Coronary artery (tissue), 2 donors: ENCODE results near the gene AMBRA1.

Experiments
- DNase-seq: peaks from one replicate; pipeline ENCODE4 v3.0.0-alpha.2; 2017; ENCODE audit warnings: low spot score
- H3K27ac ChIP-seq, 2 donors: fragments of 200-600 bp; sonication (generic); one replicate each; pipeline ENCODE4 v1.5.1; 2016 to 2019
- H3K4me3 ChIP-seq: fragments of 200-600 bp; sonication (generic); 2 replicates; pipeline ENCODE4 v1.5.1; 2016; ENCODE audit warnings: mild to moderate bottlenecking, moderate library complexity
- CTCF ChIP-seq: fragments of 200-600 bp; sonication (generic); IDR thresholded peaks from one replicate; pipeline ENCODE4 v1.5.1; 2019; ENCODE audit warnings: antibody characterized with exemption

AMBRA1 gene

GRCh38 chr11:46457659-46458424 lies 136.0 kb downstream of the AMBRA1 start:
- Histone ChIP-seq H3K27ac (no peak overlapping the region), H3K4me3 (no peak overlapping the region)
- DNase-seq, result no peak
- no peak for TF ChIP-seq CTCF

- DNase-seq, result no peak
- no peak for TF ChIP-seq CTCF
- no peak overlapping the region for H3K4me3 ChIP-seq
- H3K27ac ChIP-seq, result no peak overlapping the region
Observed at GRCh38 chr11:46457021-46457420, 136.8 kb downstream of the AMBRA1 start.

GRCh38 chr11:46456269-46457001 lies 137.4 kb downstream of the AMBRA1 start:
- TF ChIP-seq CTCF, result no peak
- H3K4me3 ChIP-seq, result no peak overlapping the region
- no peak overlapping the region for H3K27ac ChIP-seq
- DNase-seq, result no peak

GRCh38 chr11:46455834-46456233 lies 138.0 kb downstream of the AMBRA1 start:
- no peak overlapping the region for H3K4me3 ChIP-seq
- no peak overlapping the region for H3K27ac ChIP-seq
- TF ChIP-seq CTCF, result no peak
- no peak for DNase-seq

GRCh38 chr11:46452918-46453517 lies 140.8 kb downstream of the AMBRA1 start:
- Histone ChIP-seq H3K27ac (no peak overlapping the region), H3K4me3 (no peak overlapping the region)
- DNase-seq, result no peak
- TF ChIP-seq CTCF, result no peak

GRCh38 chr11:46451759-46452158 lies 142.1 kb downstream of the AMBRA1 start:
- DNase-seq, result no peak
- Histone ChIP-seq H3K27ac (no peak overlapping the region), H3K4me3 (no peak overlapping the region)
- no peak for TF ChIP-seq CTCF
